COLO668 (cell line): ENCODE data around the gene GPX3.

Experiments used
- DNase-seq: peaks from one replicate; lab custom pipeline; 2025; ENCODE audit not compliant: unreplicated experiment; lab: John Stamatoyannopoulos, UW

GPX3 gene

GRCh38 chr5:151020304-151021110 is at the start of gene GPX3:
TSS of gene GPX3 (plus strand) at chr5:151020591. CDS start at chr5:151020655, 64 bp downstream.
- no peak for DNase-seq

DNA sequence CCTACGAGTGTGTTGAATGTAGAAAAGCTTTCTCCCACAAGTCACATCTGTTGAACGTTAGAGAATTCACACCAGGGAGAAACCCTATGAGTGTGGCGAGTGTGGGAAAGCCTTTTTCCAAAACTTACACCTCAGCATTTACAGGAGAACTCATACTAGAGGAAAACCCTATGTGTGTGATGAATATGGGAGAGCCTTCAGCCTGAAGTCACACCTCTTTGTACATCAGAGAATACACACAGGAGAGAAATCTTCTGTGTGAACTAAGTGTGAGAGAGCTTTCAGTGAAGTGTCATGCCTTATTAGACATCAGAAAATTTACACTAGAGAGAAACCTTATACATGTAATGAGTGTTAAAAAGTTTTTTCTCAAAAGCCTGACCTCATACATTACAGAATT is 41.8 kb upstream of the GPX3 start:
- no peak for DNase-seq

GRCh38 chr5:150987746-150988145 is 32.6 kb upstream of the GPX3 start:
- DNase-seq, result peak; percentile 19

- DNase-seq, result no peak
Measured at GRCh38 chr5:150989695-150990094, 30.7 kb upstream of the GPX3 start.

GRCh38 chr5:150992705-150993104 is 27.7 kb upstream of the GPX3 start:
- DNase-seq, result no peak

GRCh38 chr5:150993422-150993821 is 27.0 kb upstream of the GPX3 start:
- no peak for DNase-seq

GRCh38 chr5:150993826-150994412 is 26.5 kb upstream of the GPX3 start:
- DNase-seq, result no peak

DNA sequence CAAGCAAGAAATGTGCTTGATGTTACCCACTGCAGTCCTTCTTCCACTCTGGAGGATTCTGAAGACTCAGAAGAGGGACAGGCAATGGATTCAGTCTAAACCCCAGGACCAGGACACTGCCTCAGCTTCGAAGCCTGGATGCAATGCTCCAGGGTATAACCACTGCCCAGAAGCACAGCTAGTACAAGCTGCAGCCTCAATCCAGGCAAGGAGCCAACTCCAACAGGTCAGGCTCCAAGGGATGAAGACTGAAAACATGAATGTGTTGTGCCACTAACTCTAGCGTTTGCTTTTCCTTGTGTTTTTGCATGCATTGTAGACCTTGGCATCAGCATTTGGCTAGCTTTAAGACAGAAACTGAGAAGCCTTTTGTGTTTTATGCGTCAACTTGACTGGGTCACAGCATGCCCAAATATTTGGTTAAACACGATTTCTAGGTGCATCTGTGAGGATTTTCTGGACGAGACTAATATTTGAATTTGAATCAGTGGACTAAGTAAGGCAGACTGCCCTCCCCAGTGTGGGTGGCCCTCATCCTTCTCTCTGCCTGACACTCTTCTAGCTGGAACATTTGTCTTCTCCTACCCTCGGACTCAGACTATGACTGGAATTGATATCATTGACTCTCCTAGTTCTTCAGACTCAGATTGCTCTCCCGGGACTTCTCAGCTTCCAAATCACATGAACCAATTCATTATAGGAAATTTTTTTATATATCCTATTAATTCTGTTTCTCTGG is 20.5 kb upstream of the GPX3 start:
- DNase-seq, result no peak

GRCh38 chr5:151001436-151001835 is 19.0 kb upstream of the GPX3 start:
- no peak for DNase-seq

GRCh38 chr5:151002250-151002649 is 18.1 kb upstream of the GPX3 start:
- DNase-seq, result no peak

- no peak for DNase-seq
Measured at GRCh38 chr5:151002681-151003502, 17.5 kb upstream of the GPX3 start.

DNA sequence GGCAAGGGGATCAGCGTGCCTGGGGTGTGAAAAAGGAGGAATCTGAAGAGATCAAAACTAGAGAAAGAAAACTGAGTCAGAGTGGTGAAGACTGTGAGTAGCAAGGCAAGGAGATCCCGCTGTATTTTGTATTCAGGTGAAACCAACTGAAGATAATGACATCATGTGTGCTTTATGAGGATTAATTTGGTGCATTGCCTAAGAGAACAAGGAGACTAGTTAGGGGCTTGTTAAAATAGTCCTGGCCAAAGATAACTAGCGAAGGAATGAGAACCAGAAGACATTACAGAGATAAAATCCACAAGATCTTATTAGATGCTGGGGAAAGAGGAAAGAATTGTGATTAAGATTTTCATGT is 16.9 kb upstream of the GPX3 start:
- DNase-seq, result no peak

- DNase-seq, result no peak
Measured at GRCh38 chr5:151004499-151004898, 15.9 kb upstream of the GPX3 start.

DNA sequence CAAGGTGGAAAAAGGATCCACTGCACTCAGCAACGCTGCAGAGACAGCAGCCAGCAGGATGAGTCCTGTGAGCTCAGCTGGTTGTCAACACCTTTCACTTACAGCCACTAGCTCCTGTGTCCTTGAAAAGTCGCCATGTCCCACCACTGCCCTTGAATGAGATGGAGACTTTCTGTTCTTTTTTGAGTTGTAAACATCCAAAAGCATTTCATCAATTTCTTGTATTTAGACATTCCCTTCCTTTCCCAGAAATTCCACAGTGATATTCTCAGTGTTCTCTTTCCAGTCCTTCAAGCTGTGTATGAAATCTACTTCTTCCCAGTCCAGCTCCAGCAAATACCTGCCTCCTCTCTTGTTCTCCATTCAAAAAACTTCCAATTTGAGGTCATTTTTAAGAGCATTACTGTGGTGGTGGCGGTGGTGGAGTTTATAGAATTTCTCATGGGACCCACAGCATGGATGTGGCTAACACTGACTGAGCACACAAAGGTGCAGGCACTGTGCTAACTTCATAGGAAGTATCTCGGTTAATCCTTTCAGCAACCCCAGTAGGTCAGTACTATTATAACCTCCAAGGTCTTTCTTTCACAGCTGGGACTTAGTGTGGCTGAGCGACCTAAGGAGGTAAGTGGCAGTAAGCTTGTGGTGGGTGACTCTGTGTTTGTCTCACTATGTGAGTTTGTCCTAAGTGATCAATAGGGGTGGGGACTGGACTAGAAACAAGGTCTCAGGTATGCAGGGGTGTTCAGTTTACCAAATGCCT is 15.0 kb upstream of the GPX3 start:
- no peak for DNase-seq

DNA sequence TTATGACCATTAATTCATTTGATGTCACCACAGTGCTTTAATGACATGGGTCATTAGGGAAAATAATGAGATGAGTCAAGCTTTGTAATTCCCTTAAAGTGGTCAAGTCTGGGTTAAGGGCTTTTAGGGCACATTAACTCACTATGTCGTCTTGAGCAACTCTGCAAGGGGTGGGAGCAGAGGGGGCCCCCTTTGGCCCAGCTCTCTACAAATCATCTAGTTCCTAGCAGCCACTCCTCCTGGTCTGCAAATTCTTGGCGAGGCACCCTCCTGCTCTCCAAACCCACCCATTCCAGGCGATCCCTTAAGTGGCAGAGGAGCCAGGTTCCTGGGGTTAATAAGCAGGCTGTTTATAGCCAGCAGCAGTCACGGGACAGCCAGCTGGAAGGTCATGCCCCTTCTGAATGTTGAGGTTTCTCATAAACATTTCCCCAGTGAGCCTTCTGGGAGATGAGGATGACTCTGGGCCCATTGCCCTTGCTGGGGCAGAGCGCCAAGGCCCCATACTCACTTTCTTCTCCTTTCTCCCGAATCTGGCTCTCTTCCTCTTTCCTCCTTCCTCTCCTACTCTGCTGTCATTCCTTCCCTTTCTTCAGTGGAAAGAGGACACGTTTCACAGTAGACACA is 14.3 kb upstream of the GPX3 start:
- no peak for DNase-seq

DNA sequence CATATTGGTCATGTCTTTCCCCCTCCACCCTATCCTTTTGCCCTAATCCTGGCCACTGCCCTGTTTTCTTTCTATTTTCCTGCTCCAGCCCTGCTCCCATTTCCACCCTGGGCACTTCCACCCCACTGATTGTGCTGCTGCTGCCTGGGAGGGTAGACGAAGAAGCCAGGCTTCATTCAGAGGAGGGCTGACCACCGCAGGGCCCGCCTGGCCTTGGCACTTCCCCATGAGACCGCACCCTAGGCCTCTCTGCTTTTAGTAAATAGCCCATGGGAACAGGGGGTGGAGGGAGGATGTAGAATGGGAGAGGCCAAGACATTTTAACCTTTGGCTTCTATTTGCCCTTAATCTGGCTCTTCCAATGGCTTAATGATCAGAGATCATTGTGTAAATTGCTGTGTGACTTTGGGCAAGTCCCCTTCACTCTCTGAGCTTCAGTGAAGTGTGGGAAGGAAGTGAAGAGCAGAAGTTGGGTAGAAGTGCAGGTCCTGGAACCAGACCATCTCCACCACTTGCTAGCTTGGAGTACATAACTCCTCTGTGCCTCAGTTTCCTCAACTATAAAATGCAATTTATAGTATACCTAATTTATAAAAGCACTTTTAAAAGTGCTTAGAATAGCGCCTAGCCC is 13.6 kb upstream of the GPX3 start:
- DNase-seq, result no peak

DNA sequence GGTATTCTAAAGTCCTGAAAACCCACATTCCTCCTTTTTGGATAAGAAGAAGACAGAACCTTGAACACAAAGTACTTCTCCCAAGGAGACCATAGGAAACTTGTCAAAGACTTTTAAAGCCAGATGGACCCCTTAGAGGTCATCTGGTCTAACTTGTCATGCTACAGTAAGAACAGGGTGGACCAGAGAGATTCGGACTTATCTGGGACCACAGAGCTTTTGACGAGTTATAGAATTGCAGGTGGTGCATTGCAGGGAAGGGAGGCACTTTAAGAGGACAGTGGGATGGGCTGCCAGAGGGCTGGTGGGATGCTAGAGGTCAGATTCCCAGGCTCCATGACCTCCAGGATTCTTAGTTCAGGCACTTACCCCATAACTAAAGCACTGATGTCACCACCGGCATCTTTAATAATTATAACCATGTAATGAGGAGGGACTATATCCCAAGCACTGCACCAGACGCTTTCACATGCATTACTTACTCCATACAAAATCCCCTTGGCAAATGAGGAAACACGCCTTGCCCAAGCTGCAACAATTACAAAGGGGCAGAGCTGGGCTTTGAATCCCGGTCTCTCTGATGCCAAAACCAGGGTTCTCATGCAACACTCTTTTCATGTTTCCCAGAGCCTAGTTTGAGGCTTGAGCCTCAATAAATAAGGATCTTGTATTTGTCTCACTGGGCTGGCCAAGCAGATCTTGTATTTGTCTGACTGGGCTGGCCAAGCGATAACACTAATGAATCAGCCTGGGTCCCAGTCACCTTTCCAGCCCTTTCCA is 12.8 kb upstream of the GPX3 start:
- DNase-seq, result no peak

DNA sequence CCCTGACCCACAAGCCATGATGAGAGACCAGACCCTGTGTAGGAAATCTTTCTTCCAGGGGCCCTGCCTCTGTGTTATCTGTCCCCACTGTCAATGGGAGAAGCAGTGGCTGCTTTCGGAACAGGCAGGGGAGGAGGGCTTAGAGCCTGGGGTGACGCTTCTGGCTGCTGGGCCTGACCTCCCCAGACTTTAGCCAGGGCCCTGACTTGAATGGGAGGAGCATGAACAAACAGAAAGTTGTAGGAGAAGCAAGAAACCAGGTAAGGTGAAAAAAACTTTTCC is 12.2 kb upstream of the GPX3 start:
- DNase-seq, result no peak

DNA sequence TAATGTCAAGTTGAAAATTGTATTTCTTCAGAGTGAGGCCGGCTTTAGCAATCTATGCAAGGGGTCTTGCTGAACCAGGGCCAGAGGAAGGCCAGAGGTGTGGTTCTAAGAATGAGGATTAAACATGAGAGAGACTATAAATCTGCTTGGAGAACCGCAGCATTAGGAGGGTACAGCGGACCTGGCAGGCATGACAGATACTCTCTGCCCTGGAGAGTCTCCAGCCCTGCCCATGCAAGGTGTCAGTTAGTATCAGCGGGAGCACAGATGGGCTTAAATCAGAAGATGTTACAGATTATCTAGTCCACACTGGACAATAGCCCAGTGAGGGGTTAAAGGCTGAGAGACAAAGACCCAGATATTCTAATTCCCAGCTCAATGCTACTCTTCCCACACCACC is 11.5 kb upstream of the GPX3 start:
- no peak for DNase-seq
